ENCODE data around the gene CFAP299. TPM values are rescaled to one million over a fixed set of nuclear protein-coding genes. Genes with fewer than 3 reads are reported as not detected.

The CFAP299 gene
- total and polyA plus RNA-seq, 2 experiments from 2014 or later, result not detected

- TF ChIP-seq CTCF (IDR thresholded peaks at IDR 0.05; ENCODE audit: poor library complexity), result no peak
- TF ChIP-seq EZH2 (IDR thresholded peaks at IDR 0.05; ENCODE audit: borderline replicate concordance), result no peak
- no peak for TF ChIP-seq EZH2phosphoT487 (IDR thresholded peaks at IDR 0.05; ENCODE audit: low read depth, severe bottlenecking, unreplicated experiment)
- Histone ChIP-seq H4K20me1 (ENCODE audit: insufficient read depth, poor library complexity, severe bottlenecking) (no peaks in the 10 kb centered on the region), H3K4me2 (no peak overlapping the region), H3K27ac (no peak overlapping the region), H3K79me2 (no peaks in the 10 kb centered on the region), H3K4me1 (ENCODE audit: insufficient read depth) (peaks cover 4% of the 10 kb centered on the region), H3K9me2 (replicated peaks; ENCODE audit: insufficient read depth) (no peaks in the 10 kb centered on the region), H3K9me3 (ENCODE audit: low read depth) (no peaks in the 10 kb centered on the region), H3K36me3 (replicated peaks; ENCODE audit: insufficient read depth, low read depth) (no peaks in the 10 kb centered on the region), H2AFZ (no peak overlapping the region), H3K27me3 (no peaks in the 10 kb centered on the region), H3K4me3 (no peak overlapping the region)
- DNase-seq (ENCODE audit: low spot score), result no peak
- 74% methylated on average over 6 of the region's 6 CpGs for WGBS (ENCODE audit: low lambda C conversion rate, missing lambda C conversion rate)
These were observed 278.8 kb downstream of the CFAP299 start for GRCh38 chr4:80614319-80614718.

GRCh38 chr4:80615099-80615498 is 279.6 kb downstream of the CFAP299 start:
- Histone ChIP-seq H3K4me2 (no peak overlapping the region), H2AFZ (no peak overlapping the region), H3K27ac (no peak overlapping the region), H3K79me2 (no peaks in the 10 kb centered on the region), H3K36me3 (replicated peaks; ENCODE audit: insufficient read depth, low read depth) (no peaks in the 10 kb centered on the region), H3K4me1 (ENCODE audit: insufficient read depth) (peaks cover 4% of the 10 kb centered on the region), H4K20me1 (ENCODE audit: insufficient read depth, poor library complexity, severe bottlenecking) (no peaks in the 10 kb centered on the region), H3K9me3 (ENCODE audit: low read depth) (no peaks in the 10 kb centered on the region), H3K9me2 (replicated peaks; ENCODE audit: insufficient read depth) (no peaks in the 10 kb centered on the region), H3K4me3 (no peak overlapping the region), H3K27me3 (no peaks in the 10 kb centered on the region)
- DNase-seq (ENCODE audit: low spot score), result no peak
- 47% methylated on average over 2 of the region's 2 CpGs for WGBS (ENCODE audit: low lambda C conversion rate, missing lambda C conversion rate)
- TF ChIP-seq EZH2phosphoT487 (IDR thresholded peaks at IDR 0.05; ENCODE audit: low read depth, severe bottlenecking, unreplicated experiment), result peak; percentile 89
- no peak for TF ChIP-seq CTCF (IDR thresholded peaks at IDR 0.05; ENCODE audit: poor library complexity)
- no peak for TF ChIP-seq EZH2 (IDR thresholded peaks at IDR 0.05; ENCODE audit: borderline replicate concordance)

GRCh38 chr4:80619070-80619674 is 283.6 kb downstream of the CFAP299 start:
- Histone ChIP-seq H3K4me2 (no peak overlapping the region), H3K4me1 (ENCODE audit: insufficient read depth) (no peaks in the 10 kb centered on the region), H3K9me3 (ENCODE audit: low read depth) (no peaks in the 10 kb centered on the region), H3K27ac (no peak overlapping the region), H3K36me3 (replicated peaks; ENCODE audit: insufficient read depth, low read depth) (no peaks in the 10 kb centered on the region), H4K20me1 (ENCODE audit: insufficient read depth, poor library complexity, severe bottlenecking) (no peaks in the 10 kb centered on the region), H3K27me3 (no peaks in the 10 kb centered on the region), H3K79me2 (no peaks in the 10 kb centered on the region), H2AFZ (no peak overlapping the region), H3K4me3 (no peak overlapping the region), H3K9me2 (replicated peaks; ENCODE audit: insufficient read depth) (no peaks in the 10 kb centered on the region)
- WGBS (ENCODE audit: low lambda C conversion rate, missing lambda C conversion rate), result 57% methylated on average over 1 of the region's 1 CpG
- no peak for DNase-seq (ENCODE audit: low spot score)
- TF ChIP-seq CTCF (IDR thresholded peaks at IDR 0.05; ENCODE audit: poor library complexity), result peak; percentile 33
- TF ChIP-seq EZH2 (IDR thresholded peaks at IDR 0.05; ENCODE audit: borderline replicate concordance), result no peak
- no peak for TF ChIP-seq EZH2phosphoT487 (IDR thresholded peaks at IDR 0.05; ENCODE audit: low read depth, severe bottlenecking, unreplicated experiment)
